HEK293T (cell line): ENCODE results near the gene SYNE1.

Source experiments
- ARNT ChIP-seq: fragments of 450-650 bp; IDR thresholded peaks from 2 replicates; pipeline ENCODE4 v1.6.1; 2017; ENCODE audit warnings: mild to moderate bottlenecking
- BHLHE40 ChIP-seq: fragments of 450-650 bp; IDR thresholded peaks from 2 replicates; pipeline ENCODE4 v1.6.1; 2016; ENCODE audit warnings: mild to moderate bottlenecking, moderate library complexity, borderline replicate concordance
- FOXA1 ChIP-seq: fragments of 450-650 bp; IDR thresholded peaks from 2 replicates; pipeline ENCODE4 v1.6.1; 2016; ENCODE audit warnings: mild to moderate bottlenecking
- FOXK2 ChIP-seq: fragments of 450-650 bp; IDR thresholded peaks from 2 replicates; pipeline ENCODE4 v1.6.1; 2016; ENCODE audit warnings: mild to moderate bottlenecking
- FOXM1 ChIP-seq: fragments of 450-650 bp; IDR thresholded peaks from 2 replicates; pipeline ENCODE4 v1.6.1; 2017; ENCODE audit warnings: mild to moderate bottlenecking, borderline replicate concordance
- HDGF ChIP-seq: fragments of 450-650 bp; IDR thresholded peaks from 2 replicates; pipeline ENCODE4 v1.6.1; 2017; ENCODE audit warnings: antibody characterized with exemption, borderline replicate concordance
- L3MBTL2 ChIP-seq: fragments of 450-650 bp; conservative IDR thresholded peaks from 2 replicates; pipeline ENCODE4 v1.6.1; 2016; ENCODE audit warnings: mild to moderate bottlenecking
- NFRKB ChIP-seq: fragments of 450-650 bp; IDR thresholded peaks from 2 replicates; pipeline ENCODE4 v1.6.1; 2016; ENCODE audit warnings: mild to moderate bottlenecking, moderate library complexity
- PKNOX1 ChIP-seq: fragments of 450-650 bp; IDR thresholded peaks from 2 replicates; pipeline ENCODE4 v1.6.1; 2016
- SP1 ChIP-seq: fragments of 450-650 bp; IDR thresholded peaks from 2 replicates; pipeline ENCODE4 v1.6.1; 2017
- SUZ12 ChIP-seq: fragments of 450-650 bp; IDR thresholded peaks from 2 replicates; pipeline ENCODE4 v1.6.1; 2016; ENCODE audit warnings: mild to moderate bottlenecking
- TARDBP ChIP-seq: fragments of 450-650 bp; IDR thresholded peaks from 2 replicates; pipeline ENCODE4 v1.6.1; 2016
- ZNF384 ChIP-seq: fragments of 450-650 bp; IDR thresholded peaks from 2 replicates; pipeline ENCODE4 v1.6.1; 2016

- TF ChIP-seq HDGF (no peak), FOXK2 (no peak), ARNT (no peak), FOXM1 (no peak), TARDBP (no peak), PKNOX1 (no peak), L3MBTL2 (no peak), FOXA1 (no peak), SUZ12 (no peak), BHLHE40 (no peak), SP1 (no peak), ZNF384 (no peak), NFRKB (no peak)
Observed at GRCh38 chr6:152220786-152221185, 416.4 kb downstream of the SYNE1 start.
